ENCODE data around the gene SYDE2.

DNA sequence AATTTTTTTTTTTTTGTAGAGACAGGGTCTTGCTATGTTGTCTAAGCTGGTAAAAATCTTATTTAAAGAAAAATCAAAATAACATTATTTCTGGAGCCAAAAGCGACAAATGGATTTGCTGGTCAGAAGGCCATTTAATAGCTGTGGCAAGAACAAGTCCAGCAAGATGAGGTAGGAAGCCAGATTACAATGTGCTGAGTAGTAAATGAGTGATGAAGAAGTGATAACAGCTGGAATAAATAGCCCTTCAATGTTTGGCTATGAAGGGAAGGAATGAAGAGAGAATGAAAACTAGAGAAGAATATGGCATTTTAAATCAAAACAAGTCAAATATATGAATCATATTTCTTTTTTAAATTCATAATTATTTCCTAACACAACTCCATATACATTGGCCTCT lies 34.5 kb downstream of the SYDE2 start:
- TF ChIP-seq, protein P1, sequence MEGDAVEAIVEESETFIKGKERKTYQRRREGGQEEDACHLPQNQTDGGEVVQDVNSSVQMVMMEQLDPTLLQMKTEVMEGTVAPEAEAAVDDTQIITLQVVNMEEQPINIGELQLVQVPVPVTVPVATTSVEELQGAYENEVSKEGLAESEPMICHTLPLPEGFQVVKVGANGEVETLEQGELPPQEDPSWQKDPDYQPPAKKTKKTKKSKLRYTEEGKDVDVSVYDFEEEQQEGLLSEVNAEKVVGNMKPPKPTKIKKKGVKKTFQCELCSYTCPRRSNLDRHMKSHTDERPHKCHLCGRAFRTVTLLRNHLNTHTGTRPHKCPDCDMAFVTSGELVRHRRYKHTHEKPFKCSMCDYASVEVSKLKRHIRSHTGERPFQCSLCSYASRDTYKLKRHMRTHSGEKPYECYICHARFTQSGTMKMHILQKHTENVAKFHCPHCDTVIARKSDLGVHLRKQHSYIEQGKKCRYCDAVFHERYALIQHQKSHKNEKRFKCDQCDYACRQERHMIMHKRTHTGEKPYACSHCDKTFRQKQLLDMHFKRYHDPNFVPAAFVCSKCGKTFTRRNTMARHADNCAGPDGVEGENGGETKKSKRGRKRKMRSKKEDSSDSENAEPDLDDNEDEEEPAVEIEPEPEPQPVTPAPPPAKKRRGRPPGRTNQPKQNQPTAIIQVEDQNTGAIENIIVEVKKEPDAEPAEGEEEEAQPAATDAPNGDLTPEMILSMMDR (IDR thresholded peaks at IDR 0.05): no peak
- TF ChIP-seq POLR2AphosphoS5 (IDR thresholded peaks at IDR 0.05): no peak
- TF ChIP-seq EP300 (IDR thresholded peaks at IDR 0.05): no peak
